ENCODE results near the gene BCL11A.

The BCL11A gene

DNA sequence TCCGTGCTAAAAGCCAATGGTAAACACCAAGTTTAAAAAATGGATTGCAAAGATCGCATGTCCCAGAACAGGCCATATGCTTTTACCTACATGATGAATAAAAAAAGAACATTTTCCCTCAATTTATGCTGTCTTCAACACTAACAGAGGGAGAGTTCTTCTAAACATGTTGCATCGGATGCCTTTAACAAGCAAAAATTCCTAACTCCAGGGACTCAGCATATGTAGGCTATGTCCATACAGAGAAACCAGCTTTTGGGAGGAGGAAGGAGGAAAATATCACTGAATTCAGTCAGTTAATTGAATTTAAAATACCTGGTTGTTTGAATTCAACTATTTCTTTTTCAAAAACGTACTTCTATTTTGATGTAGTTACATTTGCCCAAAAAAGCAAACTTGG lies 28.6 kb downstream of the BCL11A start:
- Histone ChIP-seq H3K9ac (ENCODE audit: insufficient read length, low read depth) (no peak overlapping the region), H3K4me1 (ENCODE audit: insufficient read depth, insufficient read length) (peaks cover 4% of the 10 kb centered on the region), H3K9me3 (ENCODE audit: insufficient read depth, low read length) (no peaks in the 10 kb centered on the region), H3K4me3 (ENCODE audit: insufficient read length, low read depth) (no peak overlapping the region), H3K36me3 (ENCODE audit: insufficient read depth, insufficient read length, low read length) (peaks cover 33% of the 10 kb centered on the region), H3K27me3 (ENCODE audit: insufficient read depth, insufficient read length) (no peaks in the 10 kb centered on the region)
- DNase-seq (ENCODE audit: low read depth, low spot score): no peak
- no peak for TF ChIP-seq SUZ12 (IDR thresholded peaks at IDR 0.05; ENCODE audit: extremely low read depth, insufficient read depth, insufficient read length)
- no peak for TF ChIP-seq YY1 (IDR thresholded peaks at IDR 0.05; ENCODE audit: insufficient read depth, insufficient read length)
- TF ChIP-seq ZNF274 (IDR thresholded peaks at IDR 0.05; ENCODE audit: low read depth, low read length): no peak

DNA sequence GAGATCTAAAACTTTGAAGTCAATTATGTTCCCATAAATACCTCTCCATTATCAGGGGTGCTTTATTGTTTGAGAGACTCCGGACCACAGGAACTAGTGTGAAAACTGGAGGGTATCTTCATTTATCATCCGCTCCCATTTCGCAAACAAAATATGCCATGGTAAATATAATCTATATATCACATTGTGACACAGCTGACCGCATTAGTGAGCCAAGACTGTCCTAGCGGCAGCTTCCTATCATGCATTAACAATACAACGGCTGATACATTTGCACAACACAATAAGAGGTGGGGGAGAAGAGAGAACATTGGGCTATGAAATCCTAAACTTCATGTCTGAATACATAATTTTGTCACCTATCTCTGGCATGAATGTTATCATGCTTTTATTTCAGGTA lies 29.5 kb downstream of the BCL11A start:
- Histone ChIP-seq H3K9ac (ENCODE audit: insufficient read length, low read depth) (no peak overlapping the region), H3K36me3 (ENCODE audit: insufficient read depth, insufficient read length, low read length) (peaks cover 37% of the 10 kb centered on the region), H3K27me3 (ENCODE audit: insufficient read depth, insufficient read length) (no peaks in the 10 kb centered on the region), H3K4me3 (ENCODE audit: insufficient read length, low read depth) (no peak overlapping the region), H3K4me1 (ENCODE audit: insufficient read depth, insufficient read length) (peaks cover 4% of the 10 kb centered on the region), H3K9me3 (ENCODE audit: insufficient read depth, low read length) (no peaks in the 10 kb centered on the region)
- no peak for DNase-seq (ENCODE audit: low read depth, low spot score)
- TF ChIP-seq YY1 (IDR thresholded peaks at IDR 0.05; ENCODE audit: insufficient read depth, insufficient read length) (no peak), SUZ12 (IDR thresholded peaks at IDR 0.05; ENCODE audit: extremely low read depth, insufficient read depth, insufficient read length) (no peak), ZNF274 (IDR thresholded peaks at IDR 0.05; ENCODE audit: low read depth, low read length) (no peak)

DNA sequence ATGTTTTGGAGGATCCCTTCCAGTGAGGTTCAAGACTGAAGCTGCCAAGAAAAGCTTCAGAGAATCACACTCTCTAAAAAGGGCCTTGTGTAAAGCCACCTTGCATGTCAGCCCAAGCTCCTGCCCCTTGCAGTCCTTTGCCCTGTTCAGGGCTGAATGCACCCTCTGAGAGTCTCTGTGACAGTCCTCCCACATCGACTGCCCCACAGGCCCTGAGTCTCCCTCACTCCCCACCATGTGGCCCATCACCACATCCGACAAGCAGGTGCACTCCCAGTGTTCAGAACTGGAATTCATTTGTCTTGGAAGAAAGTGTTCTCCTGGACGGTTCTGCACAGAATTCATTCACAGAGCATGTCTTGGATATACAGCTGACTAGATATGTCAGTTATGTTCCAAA lies 31.0 kb downstream of the BCL11A start:
- TF ChIP-seq ZNF274 (IDR thresholded peaks at IDR 0.05; ENCODE audit: low read depth, low read length): no peak
- no peak for TF ChIP-seq SUZ12 (IDR thresholded peaks at IDR 0.05; ENCODE audit: extremely low read depth, insufficient read depth, insufficient read length)
- no peak for TF ChIP-seq YY1 (IDR thresholded peaks at IDR 0.05; ENCODE audit: insufficient read depth, insufficient read length)
- no peak for DNase-seq (ENCODE audit: low read depth, low spot score)
- Histone ChIP-seq H3K9me3 (ENCODE audit: insufficient read depth, low read length) (no peaks in the 10 kb centered on the region), H3K4me3 (ENCODE audit: insufficient read length, low read depth) (no peak overlapping the region), H3K27me3 (ENCODE audit: insufficient read depth, insufficient read length) (no peaks in the 10 kb centered on the region), H3K36me3 (ENCODE audit: insufficient read depth, insufficient read length, low read length) (peaks cover 42% of the 10 kb centered on the region), H3K9ac (ENCODE audit: insufficient read length, low read depth) (no peak overlapping the region), H3K4me1 (ENCODE audit: insufficient read depth, insufficient read length) (peaks cover 8% of the 10 kb centered on the region)

DNA sequence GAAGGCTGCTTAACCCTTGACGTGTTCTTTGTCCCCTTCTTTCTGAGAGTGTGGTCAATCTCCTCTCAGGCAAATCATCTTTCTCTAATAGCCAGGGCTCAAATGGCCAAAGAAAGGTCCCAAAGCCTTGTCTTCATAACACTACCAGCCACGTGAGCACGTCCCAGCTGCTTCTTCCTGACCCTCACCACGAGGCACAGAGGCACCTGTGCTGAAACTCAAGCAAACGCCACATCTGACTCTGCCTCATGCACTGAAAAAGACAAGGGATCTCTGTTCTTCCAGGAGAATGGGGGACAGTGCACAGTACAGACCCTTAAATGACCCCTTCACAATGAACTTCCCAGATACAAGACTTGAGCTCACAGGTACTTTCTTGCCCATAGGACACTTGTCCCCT lies 31.8 kb downstream of the BCL11A start:
- Histone ChIP-seq H3K27me3 (ENCODE audit: insufficient read depth, insufficient read length) (no peaks in the 10 kb centered on the region), H3K4me3 (ENCODE audit: insufficient read length, low read depth) (no peak overlapping the region), H3K4me1 (ENCODE audit: insufficient read depth, insufficient read length) (peaks cover 8% of the 10 kb centered on the region), H3K9me3 (ENCODE audit: insufficient read depth, low read length) (no peaks in the 10 kb centered on the region), H3K9ac (ENCODE audit: insufficient read length, low read depth) (no peak overlapping the region), H3K36me3 (ENCODE audit: insufficient read depth, insufficient read length, low read length) (peaks cover 39% of the 10 kb centered on the region)
- TF ChIP-seq YY1 (IDR thresholded peaks at IDR 0.05; ENCODE audit: insufficient read depth, insufficient read length) (no peak), SUZ12 (IDR thresholded peaks at IDR 0.05; ENCODE audit: extremely low read depth, insufficient read depth, insufficient read length) (no peak), ZNF274 (IDR thresholded peaks at IDR 0.05; ENCODE audit: low read depth, low read length) (no peak)
- no peak for DNase-seq (ENCODE audit: low read depth, low spot score)

DNA sequence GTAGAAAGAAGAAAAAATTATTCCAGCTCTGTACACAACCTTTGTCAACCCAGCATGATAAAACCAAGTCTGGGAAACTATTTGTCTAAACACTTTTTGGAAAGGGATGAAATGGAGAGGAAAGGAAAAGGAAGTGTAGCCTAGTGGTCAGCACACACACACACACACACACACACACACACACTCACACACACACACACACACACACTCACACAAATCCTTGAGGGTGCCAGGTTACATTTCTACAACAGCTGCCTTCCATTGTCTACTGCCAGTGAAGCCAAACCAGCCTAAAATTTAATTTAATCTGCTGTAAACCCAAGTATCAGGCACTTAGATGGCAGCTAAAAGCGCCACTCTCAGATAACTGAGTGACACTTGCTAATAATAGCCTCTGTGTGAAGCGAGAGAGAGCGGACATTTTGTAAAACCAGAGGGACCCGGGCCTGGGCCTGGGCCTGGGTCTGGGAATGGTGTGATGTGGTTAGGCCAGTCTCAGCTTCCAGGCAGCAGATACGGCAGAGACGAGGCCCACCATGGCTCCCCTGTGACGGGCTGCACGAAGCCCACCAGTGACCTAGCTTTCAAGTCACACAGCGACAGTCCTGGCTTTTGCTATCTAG lies 32.4 kb downstream of the BCL11A start:
- Histone ChIP-seq H3K4me1 (ENCODE audit: insufficient read depth, insufficient read length) (peaks cover 11% of the 10 kb centered on the region), H3K4me3 (ENCODE audit: insufficient read length, low read depth) (no peak overlapping the region), H3K27me3 (ENCODE audit: insufficient read depth, insufficient read length) (no peaks in the 10 kb centered on the region), H3K9me3 (ENCODE audit: insufficient read depth, low read length) (no peaks in the 10 kb centered on the region), H3K36me3 (ENCODE audit: insufficient read depth, insufficient read length, low read length) (peaks cover 41% of the 10 kb centered on the region), H3K9ac (ENCODE audit: insufficient read length, low read depth) (no peak overlapping the region)
- no peak for DNase-seq (ENCODE audit: low read depth, low spot score)
- no peak for TF ChIP-seq ZNF274 (IDR thresholded peaks at IDR 0.05; ENCODE audit: low read depth, low read length)
- TF ChIP-seq SUZ12 (IDR thresholded peaks at IDR 0.05; ENCODE audit: extremely low read depth, insufficient read depth, insufficient read length): no peak
- no peak for TF ChIP-seq YY1 (IDR thresholded peaks at IDR 0.05; ENCODE audit: insufficient read depth, insufficient read length)

DNA sequence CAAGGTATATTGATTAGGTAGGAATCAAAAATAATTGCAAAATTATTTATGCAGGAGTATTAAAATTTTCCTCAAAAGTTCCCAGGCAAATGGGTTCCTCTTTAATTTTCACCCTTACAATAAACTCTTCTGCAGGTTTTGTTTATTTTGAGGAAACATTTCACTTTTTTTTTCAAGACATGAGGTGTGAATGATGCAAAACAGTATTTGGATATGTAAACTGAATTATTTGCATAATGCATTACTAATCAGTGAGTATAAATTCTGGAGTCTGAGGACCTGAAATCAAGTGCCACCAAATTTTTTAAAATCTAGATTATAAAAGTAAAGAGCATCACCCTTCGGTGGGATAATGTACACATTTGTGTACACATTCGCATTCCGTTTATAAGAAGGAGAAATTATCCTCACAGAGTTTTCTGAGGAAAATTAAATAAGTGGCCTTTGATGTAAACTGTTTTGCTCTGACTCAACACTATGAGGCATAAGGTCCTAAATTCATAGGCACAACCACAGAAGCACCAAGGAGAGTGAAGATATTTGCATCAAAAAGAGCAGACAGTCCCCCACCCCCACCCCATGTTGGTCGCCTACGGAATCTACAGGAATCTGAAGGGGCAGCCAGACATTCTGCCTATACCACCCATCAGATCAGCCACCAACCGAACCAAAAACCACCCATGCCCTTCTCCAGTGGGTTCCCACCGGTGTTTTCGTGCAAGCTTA lies 33.1 kb downstream of the BCL11A start:
- Histone ChIP-seq H3K4me3 (ENCODE audit: insufficient read length, low read depth) (no peak overlapping the region), H3K36me3 (ENCODE audit: insufficient read depth, insufficient read length, low read length) (peaks cover 43% of the 10 kb centered on the region), H3K4me1 (ENCODE audit: insufficient read depth, insufficient read length) (peaks cover 16% of the 10 kb centered on the region), H3K9me3 (ENCODE audit: insufficient read depth, low read length) (no peaks in the 10 kb centered on the region), H3K9ac (ENCODE audit: insufficient read length, low read depth) (no peak overlapping the region), H3K27me3 (ENCODE audit: insufficient read depth, insufficient read length) (no peaks in the 10 kb centered on the region)
- peak; percentile 50 for DNase-seq (ENCODE audit: low read depth, low spot score)
- TF ChIP-seq SUZ12 (IDR thresholded peaks at IDR 0.05; ENCODE audit: extremely low read depth, insufficient read depth, insufficient read length) (no peak), YY1 (IDR thresholded peaks at IDR 0.05; ENCODE audit: insufficient read depth, insufficient read length) (no peak), ZNF274 (IDR thresholded peaks at IDR 0.05; ENCODE audit: low read depth, low read length) (no peak)

DNA sequence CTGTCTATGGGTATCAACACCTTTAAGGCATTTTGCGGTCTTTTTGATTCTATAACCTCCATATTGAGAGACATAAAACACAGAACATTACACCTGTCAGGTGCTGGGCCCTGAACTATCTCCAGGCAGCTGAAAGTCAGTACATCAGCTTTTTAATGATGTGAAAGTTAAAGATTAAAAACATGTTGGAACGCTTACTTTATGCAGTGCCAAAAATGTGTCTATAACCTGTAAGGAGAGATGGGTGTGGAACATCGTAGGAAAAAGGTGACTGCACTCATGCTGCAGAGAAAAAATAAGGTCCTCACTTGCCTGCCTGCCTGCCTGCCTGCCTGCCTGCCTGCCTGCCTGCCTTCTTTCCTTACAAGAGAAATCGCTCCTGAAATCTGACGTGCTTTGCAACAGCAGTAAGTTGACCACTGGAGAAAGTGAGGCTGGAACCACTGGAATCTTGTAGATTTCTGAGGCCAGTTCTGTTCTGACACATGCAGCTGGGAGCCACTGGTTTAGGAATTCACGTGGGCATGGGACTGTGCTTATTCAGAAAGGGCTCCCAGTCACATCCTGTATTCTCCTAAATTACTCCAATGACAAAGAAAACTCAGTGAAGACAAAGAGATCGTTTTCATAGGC lies 34.1 kb downstream of the BCL11A start:
- no peaks in the 10 kb centered on the region for H3K9me3 ChIP-seq (ENCODE audit: insufficient read depth, low read length)
- H3K4me1 ChIP-seq (ENCODE audit: insufficient read depth, insufficient read length): peaks cover 20% of the 10 kb centered on the region
- DNase-seq (ENCODE audit: low read depth, low spot score): no peak
- TF ChIP-seq ZNF274 (IDR thresholded peaks at IDR 0.05; ENCODE audit: low read depth, low read length) (no peak), YY1 (IDR thresholded peaks at IDR 0.05; ENCODE audit: insufficient read depth, insufficient read length) (no peak), SUZ12 (IDR thresholded peaks at IDR 0.05; ENCODE audit: extremely low read depth, insufficient read depth, insufficient read length) (no peak)
- peaks cover 43% of the 10 kb centered on the region for H3K36me3 ChIP-seq (ENCODE audit: insufficient read depth, insufficient read length, low read length)
- no peak overlapping the region for H3K4me3 ChIP-seq (ENCODE audit: insufficient read length, low read depth)
- no peak overlapping the region for H3K9ac ChIP-seq (ENCODE audit: insufficient read length, low read depth)
- H3K27me3 ChIP-seq (ENCODE audit: insufficient read depth, insufficient read length): no peaks in the 10 kb centered on the region
